ENCODE data around the gene PRKD1.
"Not testable (repeated sequence)": the region's sequence is repeated elsewhere in the genome, so short reads cannot be mapped to it uniquely, and the experiment has no call there.

Gene PRKD1

GRCh38 chr14:29847056-29847380 is 80.6 kb downstream of the PRKD1 start:
- no peak for TF ChIP-seq CTCF (IDR thresholded peaks at IDR 0.05; ENCODE audit: borderline replicate concordance, control extremely low read depth, extremely low read depth, insufficient read depth, missing control alignments)
- in situ Hi-C loops (cut with MboI; ENCODE audit: low sequenced_read_pairs, unreplicated experiment): no loop called here
- no peak for DNase-seq (ENCODE audit: low spot score)

- DNase-seq (ENCODE audit: low spot score): no peak
Measured at GRCh38 chr14:29846339-29847055, 81.2 kb downstream of the PRKD1 start.

GRCh38 chr14:29843981-29844380 is 83.7 kb downstream of the PRKD1 start:
- no peak for DNase-seq (ENCODE audit: low spot score)
- in situ Hi-C loops (cut with MboI; ENCODE audit: low sequenced_read_pairs, unreplicated experiment): no loop called here
- no peak for TF ChIP-seq CTCF (IDR thresholded peaks at IDR 0.05; ENCODE audit: borderline replicate concordance, control extremely low read depth, extremely low read depth, insufficient read depth, missing control alignments)

More at GRCh38 chr14:29846339-29847055, 81.2 kb downstream of the PRKD1 start:
- no peak for TF ChIP-seq CTCF (IDR thresholded peaks at IDR 0.05; ENCODE audit: borderline replicate concordance, control extremely low read depth, extremely low read depth, insufficient read depth, missing control alignments)
- in situ Hi-C loops (cut with MboI; ENCODE audit: low sequenced_read_pairs, unreplicated experiment): no loop called here

- no peak for DNase-seq (ENCODE audit: low spot score)
- in situ Hi-C loops (cut with MboI; ENCODE audit: low sequenced_read_pairs, unreplicated experiment): no loop called here
- no peak for TF ChIP-seq CTCF (IDR thresholded peaks at IDR 0.05; ENCODE audit: borderline replicate concordance, control extremely low read depth, extremely low read depth, insufficient read depth, missing control alignments)
Measured at GRCh38 chr14:29842228-29842627, 85.4 kb downstream of the PRKD1 start.

GRCh38 chr14:29840369-29840892 is 87.2 kb downstream of the PRKD1 start:
- in situ Hi-C loops (cut with MboI; ENCODE audit: low sequenced_read_pairs, unreplicated experiment); DNase-seq (ENCODE audit: low spot score): not testable (repeated sequence)

GRCh38 chr14:29839691-29840090 is 88.0 kb downstream of the PRKD1 start:
- DNase-seq (ENCODE audit: low spot score); in situ Hi-C loops (cut with MboI; ENCODE audit: low sequenced_read_pairs, unreplicated experiment): not testable (repeated sequence)

GRCh38 chr14:29838752-29839151 is 88.9 kb downstream of the PRKD1 start:
- no peak for TF ChIP-seq CTCF (IDR thresholded peaks at IDR 0.05; ENCODE audit: borderline replicate concordance, control extremely low read depth, extremely low read depth, insufficient read depth, missing control alignments)
- in situ Hi-C loops (cut with MboI; ENCODE audit: low sequenced_read_pairs, unreplicated experiment): no loop called here
- DNase-seq (ENCODE audit: low spot score): no peak

- DNase-seq (ENCODE audit: low spot score): no peak
- in situ Hi-C loops (cut with MboI; ENCODE audit: low sequenced_read_pairs, unreplicated experiment): no loop called here
- no peak for TF ChIP-seq CTCF (IDR thresholded peaks at IDR 0.05; ENCODE audit: borderline replicate concordance, control extremely low read depth, extremely low read depth, insufficient read depth, missing control alignments)
Measured at GRCh38 chr14:29836395-29836794, 91.3 kb downstream of the PRKD1 start.

All from GM13976 (cell line).